NCI-H2196 treated with DMSO at 0.1 percent for 48 hours (cell line): ENCODE results near the gene MYOM1.
A peak's percentile ranks its signal among the peaks of the same experiment; 100 is the strongest.

Experiments
- DNase-seq: peaks from one replicate; lab custom pipeline; 2025; ENCODE audit not compliant: unreplicated experiment; lab: John Stamatoyannopoulos, UW

Gene MYOM1

DNA sequence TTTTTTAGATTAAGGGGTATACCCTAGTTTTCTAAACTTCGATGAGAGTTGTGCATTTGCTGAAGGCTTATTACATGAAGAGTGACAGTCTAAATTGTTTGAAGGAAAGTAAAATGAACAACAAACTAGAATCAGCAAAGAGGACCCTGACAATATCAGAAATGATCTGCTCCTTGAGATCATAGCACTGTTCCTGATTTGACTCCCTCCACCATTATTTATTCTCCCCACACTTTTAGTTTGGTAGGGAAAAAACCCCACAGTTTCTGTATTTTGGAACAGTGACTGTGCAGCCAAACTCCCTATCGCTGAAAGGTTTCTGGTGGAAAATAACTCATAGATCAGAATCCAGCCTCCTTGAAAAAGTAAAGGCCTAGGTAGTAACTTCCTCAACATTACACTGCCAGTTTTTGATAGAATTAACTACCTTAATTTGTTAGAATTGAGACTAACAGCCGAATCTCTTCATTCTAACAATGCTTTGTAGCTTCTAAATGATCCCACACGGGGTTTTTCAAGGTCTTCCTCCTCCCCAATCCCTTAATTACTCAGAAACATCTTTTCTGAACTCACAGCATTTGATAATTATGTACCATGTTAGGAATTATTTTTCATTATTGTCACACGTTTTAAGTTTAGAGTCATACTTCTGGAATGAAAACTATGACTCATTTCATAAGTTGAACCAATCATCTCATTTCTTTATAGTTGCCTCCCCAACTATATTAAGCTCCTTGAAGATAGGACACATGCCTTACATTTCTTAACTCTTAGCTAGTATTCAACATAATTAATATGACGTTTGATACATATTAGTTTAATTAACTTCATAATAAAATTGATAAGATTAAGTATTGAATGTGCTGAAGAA, 30.7 kb upstream of the MYOM1 start:
- DNase-seq, result no peak

GRCh38 chr18:3248658-3249359, 29.0 kb upstream of the MYOM1 start:
- no peak for DNase-seq

DNA sequence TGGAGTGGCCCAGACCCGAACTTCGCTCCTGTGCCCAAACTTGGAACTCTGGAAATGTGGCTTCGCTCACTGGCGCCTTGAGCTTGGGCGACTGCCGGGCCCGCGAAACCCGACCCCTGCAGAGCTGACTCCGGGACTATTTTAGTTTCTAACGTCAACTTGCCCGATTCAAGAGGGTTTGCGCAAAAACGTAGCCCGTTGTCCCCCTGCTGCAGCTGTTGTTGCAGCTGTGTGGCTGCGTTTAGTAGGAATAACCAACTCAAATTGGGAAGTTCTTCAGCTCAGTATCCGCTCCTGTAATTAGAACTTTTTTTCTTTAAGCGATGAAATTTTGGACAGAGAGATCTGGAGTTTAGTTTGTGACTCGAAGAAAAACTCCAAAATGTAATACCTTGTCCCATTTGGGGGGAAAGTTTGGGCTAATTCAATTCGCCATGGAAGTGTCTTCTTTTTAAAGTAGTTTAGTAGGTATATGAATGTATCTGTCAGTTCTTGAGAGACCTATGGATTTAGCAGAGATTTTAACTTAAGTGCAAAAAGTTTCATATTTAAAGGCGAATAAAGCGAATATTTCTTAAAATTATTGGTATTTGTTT, 28.4 kb upstream of the MYOM1 start:
- no peak for DNase-seq

DNA sequence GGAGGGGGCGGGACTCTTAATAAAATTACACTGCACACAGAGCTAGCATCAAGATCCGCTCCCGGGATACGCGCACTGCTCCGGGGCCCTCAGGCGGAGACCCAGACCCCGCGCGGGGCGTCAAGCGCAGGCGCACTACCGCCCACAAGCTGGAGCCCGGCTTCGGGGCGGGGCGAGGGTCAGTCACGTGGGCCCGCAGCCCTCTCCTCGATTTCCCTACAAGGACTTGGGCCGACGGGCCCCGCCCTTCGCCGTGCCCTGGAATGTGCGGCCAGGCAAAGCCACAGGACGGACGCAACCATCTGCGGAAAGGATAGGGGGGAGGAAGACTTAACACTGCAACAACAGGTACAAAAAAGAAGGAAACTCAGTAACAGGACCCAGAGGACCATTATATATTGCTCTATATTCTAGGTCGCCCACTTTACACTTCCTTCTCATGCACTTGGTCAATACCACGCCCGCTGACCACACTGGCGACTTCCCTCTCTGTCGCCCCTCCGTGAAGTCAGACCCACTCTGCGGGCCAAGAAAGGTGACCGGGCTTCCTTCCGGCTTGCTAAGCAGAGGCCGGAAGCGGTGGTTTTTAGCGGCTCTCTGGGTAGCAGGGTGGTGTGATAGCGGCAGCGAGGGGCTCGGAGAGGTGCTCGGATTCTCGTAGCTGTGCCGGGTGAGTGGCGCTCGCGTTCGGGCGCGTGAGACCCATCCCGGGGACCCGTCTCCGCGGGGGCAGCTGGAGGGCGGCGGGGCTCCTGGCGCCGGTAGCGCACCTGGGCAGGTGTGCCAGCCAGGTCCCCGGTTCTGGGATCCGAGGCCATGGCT, 27.7 kb upstream of the MYOM1 start, which contains the start of gene MYL12A:
Gene MYL12A (plus strand): TSS at position 562 of the 822 bp plus-strand sequence. CDS start 5,447 bp downstream, outside the sequence.
- peak; percentile 98 for DNase-seq

GRCh38 chr18:3246635-3247239, 27.0 kb upstream of the MYOM1 start:
- no peak for DNase-seq

DNA sequence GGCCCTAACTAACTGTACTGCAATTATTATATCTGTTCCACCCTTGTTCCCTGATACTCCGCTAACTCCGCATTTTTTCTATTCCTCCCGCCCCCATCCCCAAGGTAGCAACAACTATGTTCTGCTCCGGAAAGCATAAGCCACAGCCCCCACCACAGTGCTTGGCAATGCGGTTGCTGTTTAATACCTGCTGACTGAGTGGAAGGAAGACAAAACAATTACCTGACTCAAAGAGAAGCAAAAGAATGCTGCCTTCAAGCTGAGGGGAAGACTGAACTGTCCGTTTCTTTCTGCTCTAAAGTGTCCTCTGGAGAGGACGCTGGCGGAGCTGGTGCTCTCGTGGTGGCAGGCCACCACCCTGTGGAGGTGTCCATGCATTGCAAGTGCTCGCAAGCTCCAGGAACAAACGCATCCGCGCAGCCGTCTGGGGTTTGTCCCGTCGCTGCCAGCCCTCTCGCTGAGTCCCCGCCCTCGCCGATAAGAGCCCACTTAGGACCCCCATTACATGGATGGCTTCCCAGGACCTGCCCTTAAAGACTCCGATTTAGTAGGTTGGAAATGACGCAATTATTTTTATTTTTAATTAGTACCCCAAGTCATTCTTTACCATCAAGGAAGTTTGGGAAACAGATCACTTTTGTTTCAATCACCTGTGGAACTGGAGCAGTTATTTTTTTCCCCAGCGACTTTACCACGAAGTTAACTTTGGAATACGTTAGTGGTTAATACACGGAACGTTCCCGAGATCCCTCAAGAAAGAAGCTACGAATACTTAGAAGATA, 26.3 kb upstream of the MYOM1 start:
- DNase-seq, result peak; percentile 87

GRCh38 chr18:3245185-3245564, 25.4 kb upstream of the MYOM1 start:
- no peak for DNase-seq

DNA sequence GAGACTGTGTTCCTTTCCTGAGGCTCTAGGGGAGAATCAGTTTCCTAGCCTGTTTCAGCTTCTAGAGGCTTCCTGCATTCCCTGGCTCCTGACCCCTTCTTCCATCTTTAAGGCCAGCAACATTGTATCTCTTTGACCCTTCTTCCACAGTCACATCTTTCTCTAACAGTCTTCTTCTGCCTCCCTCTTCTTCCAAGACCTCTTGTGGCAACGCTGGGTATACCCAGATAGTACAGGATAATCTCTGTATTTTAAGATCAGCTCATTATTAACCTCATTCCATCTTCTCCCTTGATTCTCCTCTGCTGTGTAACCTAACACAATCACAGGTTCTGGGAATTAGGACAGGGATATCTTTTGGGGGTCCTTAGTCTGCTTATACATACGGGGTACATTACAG, 19.0 kb upstream of the MYOM1 start:
- no peak for DNase-seq

GRCh38 chr18:3236470-3236869, 16.7 kb upstream of the MYOM1 start:
- no peak for DNase-seq

- no peak for DNase-seq
Measured at GRCh38 chr18:3235846-3236245, 16.1 kb upstream of the MYOM1 start.

DNA sequence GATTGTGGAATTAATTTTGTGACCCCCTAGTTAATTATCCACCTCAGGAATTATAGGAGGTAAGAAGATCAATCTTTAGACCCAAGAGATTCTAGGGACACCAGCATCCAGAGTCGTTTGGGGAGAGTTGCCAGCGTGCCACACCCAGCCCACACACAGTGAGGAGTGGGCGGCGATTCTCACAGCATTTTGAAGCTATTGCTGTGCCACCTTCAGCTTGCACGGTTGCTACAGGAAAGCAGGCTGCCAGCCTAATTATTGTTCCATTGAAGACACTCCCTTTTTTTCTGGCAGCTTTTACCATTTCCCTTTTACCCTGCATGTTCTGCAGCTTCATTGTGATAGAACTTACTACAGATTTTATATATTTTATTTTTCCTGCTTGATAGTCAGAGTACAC, 14.7 kb upstream of the MYOM1 start:
- DNase-seq, result no peak

GRCh38 chr18:3233433-3234168, 13.8 kb upstream of the MYOM1 start:
- no peak for DNase-seq

DNA sequence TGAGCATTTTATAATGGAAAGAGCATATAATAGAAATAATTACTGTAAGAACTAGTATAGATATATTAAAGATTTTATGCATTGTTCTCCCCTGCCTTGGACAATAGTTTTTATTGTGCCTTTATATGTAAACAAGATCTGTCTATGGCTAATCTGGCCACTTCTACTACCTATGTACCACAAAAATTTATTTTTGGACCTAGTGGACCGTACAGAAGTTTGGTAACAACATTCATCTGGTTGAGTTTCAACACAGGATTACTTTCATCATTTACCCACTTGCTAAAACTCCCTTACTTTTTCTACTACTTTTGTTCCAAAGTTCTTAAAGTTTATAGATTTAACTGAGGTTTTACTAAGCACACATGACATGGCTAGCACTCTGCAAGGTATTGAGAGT, 13.2 kb upstream of the MYOM1 start:
- no peak for DNase-seq

- DNase-seq, result no peak
Measured at GRCh38 chr18:3230401-3231334, 10.9 kb upstream of the MYOM1 start.

GRCh38 chr18:3226048-3226447, 6.3 kb upstream of the MYOM1 start:
- DNase-seq, result no peak

- DNase-seq, result no peak
Measured at GRCh38 chr18:3225588-3225987, 5.8 kb upstream of the MYOM1 start.

DNA sequence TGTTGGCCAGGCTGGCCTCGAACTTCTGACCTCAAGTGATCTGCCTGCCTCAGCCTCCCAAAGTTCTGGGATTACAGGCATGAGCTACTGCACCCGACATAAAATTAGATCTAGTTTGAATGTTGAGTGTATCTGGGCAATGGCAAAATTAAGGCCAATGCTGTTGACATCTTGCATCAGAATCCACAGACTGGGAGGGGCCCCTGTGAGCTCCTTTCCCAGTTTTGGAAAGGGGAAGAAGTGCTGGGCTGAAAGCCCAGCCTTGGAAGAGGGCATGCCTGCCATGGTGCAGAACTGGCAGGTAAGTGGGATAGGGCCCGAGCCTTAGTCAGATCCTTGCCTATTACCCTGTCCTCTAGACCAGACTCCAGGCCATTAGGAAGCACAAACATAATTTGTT, 4.5 kb upstream of the MYOM1 start:
- no peak for DNase-seq

DNA sequence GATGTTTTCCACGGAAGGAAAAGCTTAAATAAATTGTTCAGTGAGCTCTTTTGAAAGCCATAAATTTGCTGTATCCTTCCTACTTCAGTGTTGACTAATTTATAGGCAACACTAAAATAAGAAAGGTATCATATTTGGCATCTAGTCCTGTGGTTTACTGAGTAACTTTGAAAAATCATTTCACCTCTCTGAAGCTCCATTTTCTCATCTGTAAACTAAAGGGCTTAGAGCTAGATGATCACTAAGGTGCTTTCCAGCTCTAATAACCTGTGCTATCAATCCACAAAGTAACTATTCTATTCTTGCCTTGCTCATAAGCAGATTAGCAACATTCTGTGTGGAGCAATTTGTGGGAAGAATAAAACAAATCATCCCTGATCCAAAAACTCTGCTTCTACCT, 3.6 kb upstream of the MYOM1 start:
- DNase-seq, result no peak
